GM12891 (cell line): ENCODE data around the gene ZNF740.

Experiments
- DNase-seq: peaks from one replicate; pipeline ENCODE4 v3.0.0; 2011; ENCODE audit warnings: low spot score; ENCODE audit not compliant: insufficient read length
- FAIRE-seq: peaks from 2 replicates; lab custom pipeline; 2011; peaks lifted over from hg19 to GRCh38; lab: Jason Lieb, UNC
- PAX5 ChIP-seq: IDR thresholded peaks from 2 replicates; pipeline ENCODE4 v1.6.1; 2011; ENCODE audit warnings: low read length, moderate library complexity, mild to moderate bottlenecking; ENCODE audit not compliant: insufficient read depth, severe bottlenecking
- POLR2A ChIP-seq: IDR thresholded peaks from 2 replicates; pipeline ENCODE4 v1.6.1; 2011; ENCODE audit warnings: low read depth, low read length, control low read depth
- POLR2AphosphoS5 ChIP-seq: IDR thresholded peaks from 2 replicates; pipeline ENCODE4 v1.6.1; 2011; ENCODE audit warnings: low read depth, low read length, control low read depth
- POU2F2 ChIP-seq: IDR thresholded peaks from 2 replicates; pipeline ENCODE4 v1.6.1; 2011; ENCODE audit warnings: low read depth, mild to moderate bottlenecking, control low read depth, low read length, moderate library complexity
- SPI1 ChIP-seq: IDR thresholded peaks from 2 replicates; pipeline ENCODE4 v1.6.1; 2011; ENCODE audit warnings: low read depth, low read length, control low read depth
- TAF1 ChIP-seq: IDR thresholded peaks from 2 replicates; pipeline ENCODE4 v1.6.1; 2011; ENCODE audit warnings: low read depth, low read length, control low read depth

ZNF740 gene

DNA sequence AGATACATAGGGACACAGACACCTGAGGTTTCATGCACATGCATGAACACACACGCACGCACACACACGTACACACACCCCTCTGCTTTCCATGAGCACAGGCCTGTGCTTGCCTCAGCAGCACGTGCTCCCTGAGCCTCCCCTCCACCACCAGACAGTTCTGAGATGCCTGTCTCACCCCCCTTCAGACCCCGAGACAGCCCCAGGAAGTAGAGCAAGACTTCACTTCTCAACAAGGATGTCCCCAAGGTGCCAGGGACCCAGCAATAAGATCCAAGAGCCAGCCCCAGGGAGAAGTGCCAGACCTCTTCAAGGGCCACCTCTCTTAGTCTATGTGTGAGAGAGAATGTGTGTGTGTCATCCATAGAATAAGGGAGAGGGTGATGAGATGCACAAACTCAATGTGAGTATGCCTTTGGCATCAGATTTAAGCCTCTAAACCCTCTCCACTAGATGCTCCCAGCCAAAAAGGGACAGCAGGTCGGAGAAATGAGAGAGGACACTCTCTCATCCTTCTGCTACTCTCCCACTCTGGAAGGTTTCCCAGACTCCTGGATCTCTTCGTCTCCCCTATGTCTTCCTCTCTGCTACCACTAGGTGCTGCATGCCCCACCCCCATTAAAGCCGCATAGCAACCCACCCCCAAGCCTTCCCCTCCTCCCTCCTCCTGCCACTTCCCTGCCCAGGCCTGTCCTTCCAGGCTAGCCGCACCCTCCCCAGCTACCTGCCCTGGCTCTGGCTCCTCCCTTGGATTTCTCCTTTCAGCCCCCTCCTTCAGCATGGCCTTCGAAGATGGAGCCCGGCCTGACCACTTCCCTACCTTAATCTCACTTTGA, 43.8 kb downstream of the ZNF740 start:
- DNase-seq (no peak), FAIRE-seq (no peak)
- TF ChIP-seq TAF1 = no peak
- no peak for TF ChIP-seq POLR2AphosphoS5
- TF ChIP-seq SPI1 = no peak
- no peak for TF ChIP-seq POU2F2
- no peak for TF ChIP-seq POLR2A
- no peak for TF ChIP-seq PAX5

DNA sequence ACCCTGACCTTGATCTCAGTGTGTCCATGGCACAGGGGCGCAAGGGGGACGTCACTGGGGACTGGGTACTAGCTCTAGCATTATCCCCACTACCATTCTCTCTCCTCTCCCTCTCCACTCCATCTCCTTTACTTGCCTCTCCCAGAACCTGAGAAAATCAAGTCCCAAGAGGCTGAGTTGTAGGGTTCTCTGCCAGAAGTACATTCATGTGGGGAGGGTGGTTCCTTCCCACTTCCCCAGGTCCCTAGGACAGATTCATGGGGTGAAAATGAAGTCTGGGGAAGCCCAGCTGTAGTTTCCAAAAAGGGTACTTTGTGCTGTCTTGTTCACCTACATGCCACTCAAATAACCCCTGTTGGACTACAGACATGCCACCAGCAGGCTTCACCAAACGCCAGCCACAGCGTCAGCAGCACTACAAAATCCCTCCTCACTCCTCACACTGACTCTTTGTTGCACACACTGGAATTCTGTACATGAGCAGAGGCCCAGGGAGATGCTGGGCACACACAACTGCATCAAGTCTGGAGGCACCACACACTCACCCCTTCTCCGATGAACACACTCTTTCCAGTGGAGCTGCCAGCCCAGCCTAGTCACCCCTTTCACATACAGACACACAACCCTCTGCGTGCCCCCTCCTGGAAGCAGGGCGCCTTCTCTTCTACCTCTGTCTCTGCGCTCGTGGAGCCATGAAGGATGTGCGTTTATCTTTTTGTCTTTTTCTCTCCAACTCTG, 44.5 kb downstream of the ZNF740 start:
- FAIRE-seq = no peak
- TF ChIP-seq POU2F2 = no peak
- TF ChIP-seq SPI1 = no peak
- TF ChIP-seq POLR2A = no peak
- no peak for DNase-seq

DNA sequence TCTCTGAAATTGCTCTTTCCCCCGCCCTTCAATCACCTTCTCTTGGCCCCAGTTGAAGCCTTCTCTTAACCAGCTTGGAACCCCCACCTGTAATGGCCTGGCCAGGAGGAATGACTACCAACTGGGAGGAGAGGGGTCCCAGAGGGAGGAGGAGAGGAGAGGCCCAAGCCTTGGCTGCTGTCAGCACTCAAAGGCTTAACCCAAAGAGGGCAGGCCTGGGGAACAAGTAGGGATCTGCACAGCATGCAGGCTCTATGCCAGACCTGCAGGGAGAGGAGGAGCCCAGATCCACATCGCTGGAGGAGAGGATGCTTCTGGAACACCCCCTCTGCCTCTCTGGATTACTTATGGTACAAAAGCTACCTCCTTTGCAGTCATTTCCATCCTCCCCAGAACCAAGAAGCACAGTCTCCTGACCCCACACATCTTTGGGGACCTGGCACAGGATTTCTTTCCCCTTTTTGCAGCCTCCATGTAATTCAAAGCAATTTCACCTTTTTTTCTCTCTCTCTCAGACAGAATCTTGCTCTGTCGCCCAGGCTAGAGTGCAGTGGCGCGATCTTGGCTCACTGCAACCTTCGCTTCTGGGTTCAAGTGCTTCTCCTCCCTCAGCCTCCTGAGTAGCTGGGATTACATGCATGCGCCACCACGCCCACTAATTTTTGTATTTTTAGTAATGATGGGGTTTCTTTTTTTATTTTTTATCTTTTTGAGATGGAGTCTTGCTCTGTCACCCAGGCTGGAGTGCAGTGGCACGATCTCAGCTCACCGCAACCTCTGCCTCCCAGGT, 45.3 kb downstream of the ZNF740 start:
- TF ChIP-seq POLR2A (no peak), POLR2AphosphoS5 (no peak), POU2F2 (no peak), TAF1 (no peak), PAX5 (no peak), SPI1 (no peak)
- FAIRE-seq (no peak), DNase-seq (no peak)

DNA sequence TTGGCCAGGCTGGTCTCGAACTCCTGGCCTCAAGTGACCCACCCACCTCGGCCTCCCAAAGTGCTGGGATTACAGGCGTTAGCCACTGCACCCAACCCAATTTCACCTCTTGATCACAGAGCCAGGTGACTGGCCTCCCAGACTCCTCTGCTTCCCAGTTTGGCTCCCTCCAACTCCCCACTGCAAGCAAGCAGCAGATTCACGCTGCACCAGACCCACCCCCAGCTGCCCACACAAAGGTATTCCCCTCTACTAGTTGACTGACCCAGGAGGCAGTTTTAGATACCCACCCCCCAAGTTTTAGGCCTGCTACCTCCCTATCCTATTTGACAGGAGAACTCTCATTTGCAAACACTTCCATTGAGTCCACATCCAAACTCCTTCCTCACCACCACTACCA, 46.3 kb downstream of the ZNF740 start:
- DNase-seq (no peak), FAIRE-seq (no peak)
- TF ChIP-seq TAF1 (no peak), POU2F2 (no peak), PAX5 (no peak), POLR2AphosphoS5 (no peak), POLR2A (no peak), SPI1 (no peak)

DNA sequence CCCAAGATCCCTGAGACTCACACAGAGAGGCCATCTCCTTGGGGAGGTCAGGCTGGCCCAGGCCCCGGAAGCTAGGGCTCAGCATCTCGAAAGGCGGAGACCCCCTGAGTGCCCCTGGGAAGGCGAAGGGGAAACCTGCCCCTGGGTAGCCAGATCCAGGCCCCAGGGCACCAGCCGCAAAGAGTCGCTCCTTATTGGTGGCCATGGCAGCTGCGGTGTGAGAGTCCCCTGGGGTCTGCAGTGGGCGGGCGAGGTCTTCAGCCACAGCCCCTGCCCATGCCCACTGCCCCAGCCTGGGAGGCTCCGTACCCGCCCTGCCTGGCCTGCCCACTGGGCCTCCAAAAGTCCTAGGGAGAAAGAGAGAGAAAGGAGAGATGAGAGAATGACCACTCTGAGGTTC, 46.8 kb downstream of the ZNF740 start:
- FAIRE-seq (no peak), DNase-seq (no peak)
- TF ChIP-seq POLR2AphosphoS5 (no peak), TAF1 (no peak), PAX5 (no peak), POU2F2 (no peak), POLR2A (no peak)

DNA sequence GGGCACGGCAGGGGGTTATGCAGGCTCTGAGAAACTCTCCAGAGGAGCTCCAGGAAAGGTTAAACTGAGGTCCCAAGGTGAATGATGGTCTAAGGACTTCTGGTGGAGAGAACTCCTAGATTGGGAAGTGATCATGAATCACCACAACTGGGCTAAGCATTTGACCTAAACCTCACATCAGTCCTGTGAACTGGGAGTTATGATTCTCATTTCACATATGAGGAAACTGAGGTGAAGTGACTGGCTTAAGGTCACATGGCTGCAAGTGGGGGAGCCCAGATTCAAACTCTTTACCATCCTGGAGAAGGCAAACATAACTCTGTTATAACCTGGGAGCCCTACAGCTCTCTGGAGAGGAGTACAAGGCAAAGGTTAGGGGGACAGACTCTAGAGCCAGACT, 47.3 kb downstream of the ZNF740 start:
- FAIRE-seq = no peak
- TF ChIP-seq PAX5 (no peak), POLR2A (no peak), POU2F2 (no peak), TAF1 (no peak), POLR2AphosphoS5 (no peak), SPI1 (no peak)
- no peak for DNase-seq

DNA sequence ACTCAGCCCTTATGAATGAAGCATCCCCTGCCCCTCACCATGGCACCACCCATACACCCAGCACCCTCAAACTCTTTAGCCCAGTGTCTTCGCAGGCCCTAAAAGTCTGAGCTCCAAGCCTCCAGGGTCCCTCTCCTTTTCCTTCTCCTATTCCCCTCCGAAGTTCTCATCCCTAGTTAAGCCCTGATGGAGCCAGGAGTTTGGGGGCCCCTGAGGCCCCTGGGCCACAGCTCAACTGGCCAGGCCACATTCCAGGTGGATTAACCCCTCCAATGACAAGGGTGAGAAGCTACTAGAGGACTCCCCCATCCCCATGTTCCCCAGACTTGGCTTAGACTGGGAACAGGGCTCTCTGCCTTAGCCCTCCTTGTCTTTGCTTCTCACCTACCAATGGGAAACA, 48.9 kb downstream of the ZNF740 start:
- FAIRE-seq = no peak

DNA sequence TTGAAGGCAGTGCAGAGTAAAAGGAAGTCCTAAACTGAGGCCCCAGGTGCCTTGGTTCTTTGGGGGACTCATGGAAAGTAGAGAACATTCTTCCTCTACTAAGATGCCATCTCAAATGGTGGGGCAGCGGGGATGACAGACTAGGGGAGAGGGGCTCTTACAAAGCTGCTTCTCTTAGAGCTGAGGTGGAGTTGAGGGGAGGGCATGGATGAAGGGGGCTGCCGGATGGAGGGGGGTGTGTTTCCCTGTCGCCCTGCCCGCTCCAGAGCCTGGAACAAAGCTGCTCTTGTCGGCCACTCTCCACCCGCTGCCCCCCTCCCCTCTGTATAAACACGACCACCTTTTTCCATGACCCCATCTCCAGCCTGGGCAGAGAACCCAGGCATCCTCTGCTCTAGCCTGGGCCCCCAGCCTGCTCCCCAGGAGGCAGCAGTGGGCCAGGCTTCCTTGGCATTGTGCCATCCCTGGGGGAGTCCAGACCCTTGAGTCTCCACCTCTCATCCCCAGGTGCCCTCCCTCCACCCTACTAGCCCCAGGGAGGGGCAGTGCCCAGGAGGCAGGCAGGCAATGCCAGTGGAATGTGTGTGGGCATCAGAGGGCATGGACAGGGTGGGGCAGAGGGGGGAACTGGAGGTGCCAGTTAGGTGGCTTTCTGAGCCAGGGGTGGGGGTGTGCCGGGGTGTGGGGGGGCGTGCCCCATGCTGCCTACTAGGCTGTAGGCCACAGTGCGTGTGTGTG, 49.8 kb downstream of the ZNF740 start:
- FAIRE-seq (no peak), DNase-seq (no peak)

More for the DNA sequence above, 48.9 kb downstream of the ZNF740 start:
- no peak for TF ChIP-seq TAF1
- no peak for TF ChIP-seq SPI1
- no peak for TF ChIP-seq POLR2A
- no peak for TF ChIP-seq POU2F2
- no peak for TF ChIP-seq PAX5
- DNase-seq = no peak

DNA sequence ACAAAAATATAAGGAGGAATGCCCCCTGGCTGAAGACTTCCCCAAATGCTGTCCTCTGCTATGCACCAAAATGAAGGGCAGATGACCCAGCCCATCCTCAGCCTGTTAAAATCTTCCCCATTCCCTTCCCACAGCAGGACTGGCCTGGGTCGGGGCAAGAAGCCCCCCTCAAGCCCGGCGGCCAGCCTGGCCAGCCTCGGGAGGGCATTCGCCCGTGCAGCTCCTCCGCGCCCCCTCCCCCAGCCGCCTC, 51.1 kb downstream of the ZNF740 start:
- DNase-seq = no peak
- TF ChIP-seq POLR2A = no peak
- TF ChIP-seq PAX5 = no peak
- TF ChIP-seq POU2F2 = no peak
- TF ChIP-seq SPI1 = no peak
- TF ChIP-seq POLR2AphosphoS5 = no peak
- no peak for FAIRE-seq

More for the DNA sequence above, 49.8 kb downstream of the ZNF740 start:
- no peak for TF ChIP-seq TAF1
- TF ChIP-seq POLR2A = no peak
- no peak for TF ChIP-seq POLR2AphosphoS5
- no peak for TF ChIP-seq SPI1
